Natural killer cell (primary cell): ENCODE data around the gene PCDHGA7. TPM values are rescaled to one million over a fixed set of nuclear protein-coding genes. Genes with fewer than 3 reads are reported as not detected.
"Not testable (repeated sequence)": the region's sequence is repeated elsewhere in the genome, so short reads cannot be mapped to it uniquely, and the experiment has no call there.

Experiments
- ATAC-seq, 3 donors: fragments of 150-1000 bp in 2 of 3; fragments of 200-7000 bp in 1 of 3; cut with Tn5 transposase; 1 replicate in 1 of 3; 2 replicates in 2 of 3; pipeline ENCODE4 v1.10.0; 2021; ENCODE audit warnings: mild to moderate bottlenecking in 2 of 3, moderate library complexity in 2 of 3
- DNase-seq, 2 donors: peaks; one replicate each; pipeline versions ENCODE4 v3.0.0 to v3.0.0-alpha.2; 2013 to 2021; ENCODE audit warnings: mixed read lengths in 1 of 2
- H3K27ac ChIP-seq: one replicate; pipeline ENCODE4 v1.5.1; 2013; ENCODE audit warnings: mild to moderate bottlenecking, low read length
- H3K27me3 ChIP-seq: one replicate; pipeline ENCODE4 v1.6.1; 2013; ENCODE audit warnings: low read length; ENCODE audit not compliant: control insufficient read depth, insufficient read depth
- H3K36me3 ChIP-seq: one replicate; pipeline ENCODE4 v1.6.1; 2013; ENCODE audit warnings: low read length; ENCODE audit not compliant: control insufficient read depth, insufficient read depth
- H3K4me1 ChIP-seq: one replicate; pipeline ENCODE4 v1.6.1; 2013; ENCODE audit warnings: low read length; ENCODE audit not compliant: control insufficient read depth, insufficient read depth
- H3K4me3 ChIP-seq: one replicate; pipeline ENCODE4 v1.5.1; 2013; ENCODE audit warnings: low read length
- H3K9me3 ChIP-seq: one replicate; pipeline ENCODE4 v1.6.1; 2013; ENCODE audit warnings: low read length; ENCODE audit not compliant: control insufficient read depth, insufficient read depth
- H3K27ac Mint-ChIP-seq, 2 donors: one replicate each; pipeline ENCODE4 v1.8.0; 2022; ENCODE audit warnings: mild to moderate bottlenecking in 2 of 2, mixed read lengths in 2 of 2, moderate library complexity in 1 of 2
- H3K27me3 Mint-ChIP-seq, 2 donors: one replicate each; pipeline ENCODE4 v1.8.0; 2022; ENCODE audit warnings: low read depth in 2 of 2, mixed read lengths in 2 of 2
- H3K36me3 Mint-ChIP-seq: one replicate; pipeline ENCODE4 v1.8.0; 2022; ENCODE audit warnings: mixed read lengths
- H3K4me1 Mint-ChIP-seq, 2 donors: one replicate each; pipeline ENCODE4 v1.8.0; 2022; ENCODE audit warnings: mixed read lengths in 2 of 2
- H3K4me3 Mint-ChIP-seq: one replicate; pipeline ENCODE4 v1.8.0; 2022; ENCODE audit warnings: mild to moderate bottlenecking, moderate library complexity, mixed read lengths
- H3K9me3 Mint-ChIP-seq, 2 donors: one replicate each; pipeline ENCODE4 v1.8.0; 2022; ENCODE audit warnings: mixed read lengths in 2 of 2
- WGBS: methylation state at CpG from one replicate; pipeline ENCODE4 v1.1.7; 2013; ENCODE audit warnings: missing lambda C conversion rate; ENCODE audit not compliant: insufficient coverage; 5-methylcytosine and 5-hydroxymethylcytosine counted together
- intact Hi-C: fragments of 100-400 bp; cut with micrococcal nuclease; formaldehyde crosslinking; loops from one replicate; pipeline ENCODE4 v1.14.2; 2022
- total RNA-seq, 4 donors: library from RNA; stranded (reverse); fragments of 120-200 nt in 1 of 4; gene quantifications; one replicate each; pipeline versions ENCODE4 v1.2.3 to v1.2.4, GENCODE V29; 2013 to 2022
- TF ChIP-seq, protein P1 (sequence below): fragments of 200-600 bp; IDR thresholded peaks from one replicate; pipeline ENCODE4 v1.8.0; 2022; ENCODE audit warnings: antibody characterized with exemption

PCDHGA7 gene
- total RNA-seq, 3 donors from 2014 or later (not counting 1 experiment from before 2014, with no cell fraction given): 0.26 to 0.68 TPM; not detected in 1

DNA sequence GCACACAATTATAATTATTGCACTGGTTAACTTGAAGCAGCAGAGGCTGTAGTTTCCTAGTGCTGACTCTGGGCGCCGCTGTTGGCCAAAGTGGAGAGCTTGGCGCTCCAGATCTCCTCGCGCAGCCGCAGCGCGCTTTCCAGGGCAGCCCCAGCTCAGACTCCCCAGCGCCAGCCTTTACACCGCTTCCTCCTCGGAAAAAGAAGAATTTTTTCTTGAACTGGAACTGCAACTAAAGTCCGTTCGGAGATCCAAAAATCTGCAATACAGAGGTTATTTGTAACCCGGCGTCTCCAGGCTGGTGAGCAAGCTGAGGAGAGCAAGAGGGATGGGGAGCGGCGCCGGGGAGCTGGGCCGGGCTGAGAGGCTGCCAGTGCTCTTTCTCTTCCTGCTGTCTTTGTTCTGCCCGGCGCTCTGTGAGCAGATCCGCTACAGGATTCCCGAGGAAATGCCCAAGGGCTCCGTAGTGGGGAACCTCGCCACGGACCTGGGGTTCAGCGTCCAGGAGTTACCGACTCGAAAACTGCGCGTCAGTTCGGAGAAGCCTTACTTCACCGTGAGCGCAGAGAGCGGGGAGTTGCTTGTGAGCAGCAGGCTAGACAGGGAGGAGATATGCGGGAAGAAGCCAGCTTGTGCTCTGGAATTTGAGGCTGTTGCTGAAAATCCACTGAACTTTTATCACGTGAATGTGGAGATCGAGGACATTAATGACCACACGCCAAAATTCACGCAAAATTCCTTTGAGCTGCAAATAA is 5.2 kb downstream of the PCDHGA7 start, which contains the start of gene PCDHGB4:
Gene PCDHGB4 (plus strand): TSS at position 142 of the 755 bp plus-strand sequence. CDS start 187 bp downstream, at position 329.
- H3K27ac ChIP-seq, H3K36me3 ChIP-seq, H3K27ac Mint-ChIP-seq, H3K9me3 Mint-ChIP-seq, H3K4me3 ChIP-seq, H3K4me1 Mint-ChIP-seq, H3K36me3 Mint-ChIP-seq, H3K4me1 ChIP-seq: not testable (repeated sequence)
- WGBS: 16% methylated on average over 16 of the region's 40 CpGs
- peak in 1 of 2 donors; percentile 10 for DNase-seq
- Histone ChIP-seq H3K9me3 (peaks cover 41% of the 10 kb centered on the region), H3K27me3 (peaks cover 60% of the 10 kb centered on the region)
- peak; percentile 81 to 89 (median 84) for ATAC-seq
- Mint-ChIP-seq H3K4me3 (peak within 1 kb of the TSS; percentile 78), H3K27me3 (peaks cover 66 to 75% of the 10 kb centered on the region in 2 donors)
- intact Hi-C loops: loop anchor here (5.0 kb wide), 1 partner anchor 35 kb away; the partner anchor contains the start of gene PCDHGA11
- TF ChIP-seq, protein P1, sequence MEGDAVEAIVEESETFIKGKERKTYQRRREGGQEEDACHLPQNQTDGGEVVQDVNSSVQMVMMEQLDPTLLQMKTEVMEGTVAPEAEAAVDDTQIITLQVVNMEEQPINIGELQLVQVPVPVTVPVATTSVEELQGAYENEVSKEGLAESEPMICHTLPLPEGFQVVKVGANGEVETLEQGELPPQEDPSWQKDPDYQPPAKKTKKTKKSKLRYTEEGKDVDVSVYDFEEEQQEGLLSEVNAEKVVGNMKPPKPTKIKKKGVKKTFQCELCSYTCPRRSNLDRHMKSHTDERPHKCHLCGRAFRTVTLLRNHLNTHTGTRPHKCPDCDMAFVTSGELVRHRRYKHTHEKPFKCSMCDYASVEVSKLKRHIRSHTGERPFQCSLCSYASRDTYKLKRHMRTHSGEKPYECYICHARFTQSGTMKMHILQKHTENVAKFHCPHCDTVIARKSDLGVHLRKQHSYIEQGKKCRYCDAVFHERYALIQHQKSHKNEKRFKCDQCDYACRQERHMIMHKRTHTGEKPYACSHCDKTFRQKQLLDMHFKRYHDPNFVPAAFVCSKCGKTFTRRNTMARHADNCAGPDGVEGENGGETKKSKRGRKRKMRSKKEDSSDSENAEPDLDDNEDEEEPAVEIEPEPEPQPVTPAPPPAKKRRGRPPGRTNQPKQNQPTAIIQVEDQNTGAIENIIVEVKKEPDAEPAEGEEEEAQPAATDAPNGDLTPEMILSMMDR: peak; percentile 15

- Mint-ChIP-seq H3K9me3 (peaks cover 0 to 5% of the 10 kb centered on the region in 2 donors), H3K4me1 (no peaks in the 10 kb centered on the region), H3K4me3 (no peak overlapping the region), H3K27me3 (peaks cover 64 to 75% of the 10 kb centered on the region in 2 donors), H3K27ac (no peak overlapping the region), H3K36me3 (peaks cover 7% of the 10 kb centered on the region)
- peaks cover 56% of the 10 kb centered on the region for H3K27me3 ChIP-seq
- no peak for ATAC-seq
- H3K27ac ChIP-seq: no peak overlapping the region
- TF ChIP-seq, protein P1: no peak
- 66% methylated on average over 7 of the region's 10 CpGs for WGBS
- H3K36me3 ChIP-seq: no peaks in the 10 kb centered on the region
- no peak for DNase-seq
- intact Hi-C loops: loop anchor here (5.0 kb wide), 1 partner anchor 34 kb away; the partner anchor contains the start of gene PCDHGA11
- H3K4me1 ChIP-seq: no peaks in the 10 kb centered on the region
- peaks cover 41% of the 10 kb centered on the region for H3K9me3 ChIP-seq
- no peak overlapping the region for H3K4me3 ChIP-seq
Observed at GRCh38 chr5:141388661-141389060, 6.1 kb downstream of the PCDHGA7 start.

- Histone ChIP-seq H3K27me3 (peaks cover 60% of the 10 kb centered on the region), H3K4me1 (no peaks in the 10 kb centered on the region), H3K36me3 (no peaks in the 10 kb centered on the region), H3K27ac (no peak overlapping the region), H3K4me3 (no peak overlapping the region), H3K9me3 (peaks cover 44% of the 10 kb centered on the region)
- H3K4me1 Mint-ChIP-seq: no peaks in the 10 kb centered on the region
- H3K9me3 Mint-ChIP-seq: peaks cover 0 to 8% of the 10 kb centered on the region in 2 donors
- 50% methylated on average over 77 of the region's 77 CpGs for WGBS
- H3K4me3 Mint-ChIP-seq: no peak overlapping the region
- intact Hi-C loops: loop anchor here (5.0 kb wide), 1 partner anchor 33 kb away; the partner anchor contains the start of gene PCDHGA11
- H3K36me3 Mint-ChIP-seq: peaks cover 7% of the 10 kb centered on the region
- peaks cover 64 to 81% of the 10 kb centered on the region in 2 donors for H3K27me3 Mint-ChIP-seq
- ATAC-seq: no peak
- TF ChIP-seq, protein P1: no peak
- no peak for DNase-seq
- H3K27ac Mint-ChIP-seq: no peak overlapping the region
Observed at GRCh38 chr5:141389153-141390042, 6.9 kb downstream of the PCDHGA7 start.
